Osteoblast (primary cell): ENCODE data around the gene DELE1. TPM values are rescaled to one million over a fixed set of nuclear protein-coding genes. Genes with fewer than 3 reads are reported as not detected.

Experiments
- DNase-seq: peaks from one replicate; pipeline ENCODE4 v3.0.0; 2011; ENCODE audit warnings: low spot score, mixed read lengths; ENCODE audit not compliant: insufficient read length; ENCODE audit errors: missing footprints
- H2AFZ ChIP-seq: 2 replicates; pipeline ENCODE4 v1.6.0; 2011; ENCODE audit warnings: mild to moderate bottlenecking, low read length
- H3K27ac ChIP-seq: 2 replicates; pipeline ENCODE4 v1.5.1; 2011; ENCODE audit warnings: mild to moderate bottlenecking, low read depth, low read length, moderate library complexity
- H3K27me3 ChIP-seq: 2 replicates; pipeline ENCODE4 v1.6.0; 2012; ENCODE audit warnings: mild to moderate bottlenecking, control low read depth, inconsistent platforms, low read length, moderate library complexity; ENCODE audit not compliant: insufficient read depth
- H3K36me3 ChIP-seq: 2 replicates; pipeline ENCODE4 v1.5.1; 2011; ENCODE audit warnings: mild to moderate bottlenecking, low read length, control low read depth, moderate library complexity; ENCODE audit not compliant: insufficient read depth
- H3K4me1 ChIP-seq: 2 replicates; pipeline ENCODE4 v1.5.1; 2011; ENCODE audit warnings: mild to moderate bottlenecking, low read length, control low read depth, moderate library complexity; ENCODE audit not compliant: insufficient read depth
- H3K4me2 ChIP-seq: 2 replicates; pipeline ENCODE4 v1.6.0; 2011; ENCODE audit warnings: mild to moderate bottlenecking, low read length; ENCODE audit not compliant: insufficient read depth
- H3K4me3 ChIP-seq: fragments of 200-600 bp; sonication (generic); 3 replicates; pipeline ENCODE4 v1.5.1; 2012; ENCODE audit warnings: mild to moderate bottlenecking, low read length, inconsistent platforms; ENCODE audit not compliant: insufficient read depth
- H3K79me2 ChIP-seq: 2 replicates; pipeline ENCODE4 v1.6.0; 2012; ENCODE audit warnings: mild to moderate bottlenecking, low read length, control low read depth, inconsistent platforms; ENCODE audit not compliant: insufficient read depth
- H3K9me3 ChIP-seq: 2 replicates; pipeline ENCODE4 v1.5.1; 2011; ENCODE audit warnings: low read depth, low read length, control low read depth
- H4K20me1 ChIP-seq: 2 replicates; pipeline ENCODE4 v1.6.0; 2012; ENCODE audit warnings: mild to moderate bottlenecking, low read length, control low read depth; ENCODE audit not compliant: insufficient read depth
- CTCF ChIP-seq: IDR thresholded peaks from 2 replicates; pipeline ENCODE4 v1.5.1; 2011; ENCODE audit warnings: mild to moderate bottlenecking, low read depth, low read length, moderate library complexity; ENCODE audit errors: extremely low read depth
- total RNA-seq: library from RNA; depleted of rRNA; stranded (reverse); fragments of >200 nt; gene quantifications from 2 replicates; pipeline ENCODE4 v1.2.3, GENCODE V29; 2012

DELE1 gene
- total RNA-seq, 1 donor = 52.1 TPM

GRCh38 chr5:141934099-141934844 lies 10.6 kb downstream of the DELE1 start:
- Histone ChIP-seq H3K27me3 (no peaks in the 10 kb centered on the region), H3K79me2 (no peaks in the 10 kb centered on the region), H3K4me3 (no peak overlapping the region), H3K4me2 (no peak overlapping the region), H2AFZ (no peak overlapping the region), H3K27ac (no peak overlapping the region), H3K36me3 (peaks cover 83% of the 10 kb centered on the region), H3K4me1 (no peaks in the 10 kb centered on the region), H3K9me3 (no peaks in the 10 kb centered on the region), H4K20me1 (peaks cover 6% of the 10 kb centered on the region)
- DNase-seq = no peak
- TF ChIP-seq CTCF = no peak

- Histone ChIP-seq H4K20me1 (peaks cover 7% of the 10 kb centered on the region), H3K27ac (no peak overlapping the region), H3K79me2 (no peaks in the 10 kb centered on the region), H3K27me3 (no peaks in the 10 kb centered on the region), H3K4me2 (no peak overlapping the region), H3K4me1 (peaks cover 3% of the 10 kb centered on the region), H3K9me3 (no peaks in the 10 kb centered on the region), H3K4me3 (no peak overlapping the region), H3K36me3 (peaks cover 78% of the 10 kb centered on the region), H2AFZ (no peak overlapping the region)
- TF ChIP-seq CTCF = no peak
- DNase-seq = no peak
Observed at GRCh38 chr5:141935538-141935937, 11.9 kb downstream of the DELE1 start.

GRCh38 chr5:141940695-141941271 lies 17.1 kb downstream of the DELE1 start:
- peak; percentile 93 for DNase-seq
- H3K4me2 ChIP-seq = peak overlapping the region; percentile 40
- TF ChIP-seq CTCF = peak; percentile 42

GRCh38 chr5:141941307-141941706 lies 17.6 kb downstream of the DELE1 start:
- Histone ChIP-seq H3K4me2 (peak overlapping the region; percentile 40), H4K20me1 (peaks cover 2% of the 10 kb centered on the region), H2AFZ (no peak overlapping the region), H3K36me3 (peaks cover 30% of the 10 kb centered on the region), H3K79me2 (no peaks in the 10 kb centered on the region), H3K4me1 (peaks cover 18% of the 10 kb centered on the region), H3K27me3 (peaks cover 3% of the 10 kb centered on the region), H3K4me3 (no peak overlapping the region), H3K9me3 (no peaks in the 10 kb centered on the region), H3K27ac (peak overlapping the region; percentile 3)
- DNase-seq = no peak
- TF ChIP-seq CTCF = no peak

More at GRCh38 chr5:141940695-141941271, 17.1 kb downstream of the DELE1 start:
- no peak overlapping the region for H3K4me3 ChIP-seq
- H3K79me2 ChIP-seq = no peaks in the 10 kb centered on the region
- peaks cover 2% of the 10 kb centered on the region for H4K20me1 ChIP-seq
- peaks cover 33% of the 10 kb centered on the region for H3K36me3 ChIP-seq
- no peak overlapping the region for H2AFZ ChIP-seq
- H3K4me1 ChIP-seq = peaks cover 18% of the 10 kb centered on the region
- no peaks in the 10 kb centered on the region for H3K9me3 ChIP-seq
- peak overlapping the region; percentile 3 for H3K27ac ChIP-seq
- peaks cover 3% of the 10 kb centered on the region for H3K27me3 ChIP-seq
